ENCODE data around the gene CCDC150.
"Not testable (repeated sequence)": the region's sequence is repeated elsewhere in the genome, so short reads cannot be mapped to it uniquely, and the experiment has no call there.

CCDC150 gene

GRCh38 chr2:196718419-196719109 lies 79.0 kb downstream of the CCDC150 start:
- H3K36me3 ChIP-seq (ENCODE audit: control insufficient read depth, insufficient read depth, low read length, severe bottlenecking) = no peaks in the 10 kb centered on the region
- DNase-seq (ENCODE audit: low read depth) = peak; percentile 25
- H3K9me3 ChIP-seq (ENCODE audit: control insufficient read depth, low read length) = no peaks in the 10 kb centered on the region
- peak overlapping the region; percentile 48 for H3K9ac ChIP-seq (ENCODE audit: low read length)
- H3K4me3 ChIP-seq (ENCODE audit: low read length) = peak overlapping the region; percentile 34
- no peaks in the 10 kb centered on the region for H3K27me3 ChIP-seq (replicated peaks; ENCODE audit: control insufficient read depth, insufficient read depth, low read length)
- H3K4me1 ChIP-seq (ENCODE audit: control insufficient read depth, insufficient read depth, low read length) = peaks cover 16% of the 10 kb centered on the region

- Histone ChIP-seq H3K36me3 (ENCODE audit: control insufficient read depth, insufficient read depth, low read length, severe bottlenecking) (no peaks in the 10 kb centered on the region), H3K9ac (ENCODE audit: low read length) (peak overlapping the region; percentile 48), H3K4me3 (ENCODE audit: low read length) (peak overlapping the region; percentile 34), H3K27me3 (replicated peaks; ENCODE audit: control insufficient read depth, insufficient read depth, low read length) (no peaks in the 10 kb centered on the region), H3K4me1 (ENCODE audit: control insufficient read depth, insufficient read depth, low read length) (peaks cover 16% of the 10 kb centered on the region), H3K9me3 (ENCODE audit: control insufficient read depth, low read length) (no peaks in the 10 kb centered on the region)
- DNase-seq (ENCODE audit: low read depth) = peak; percentile 86
These were observed 79.8 kb downstream of the CCDC150 start for GRCh38 chr2:196719110-196719872.

- H3K9me3 ChIP-seq (ENCODE audit: control insufficient read depth, low read length) = no peaks in the 10 kb centered on the region
- no peak for DNase-seq (ENCODE audit: low read depth)
- H3K36me3 ChIP-seq (ENCODE audit: control insufficient read depth, insufficient read depth, low read length, severe bottlenecking) = no peaks in the 10 kb centered on the region
- H3K27me3 ChIP-seq (replicated peaks; ENCODE audit: control insufficient read depth, insufficient read depth, low read length) = no peaks in the 10 kb centered on the region
- H3K9ac ChIP-seq (ENCODE audit: low read length) = no peak overlapping the region
- H3K4me3 ChIP-seq (ENCODE audit: low read length) = no peak overlapping the region
- H3K4me1 ChIP-seq (ENCODE audit: control insufficient read depth, insufficient read depth, low read length) = peaks cover 10% of the 10 kb centered on the region
These were observed 84.1 kb downstream of the CCDC150 start for GRCh38 chr2:196723571-196723970.

GRCh38 chr2:196725218-196725617 lies 85.7 kb downstream of the CCDC150 start:
- Histone ChIP-seq H3K9me3 (ENCODE audit: control insufficient read depth, low read length) (no peaks in the 10 kb centered on the region), H3K4me3 (ENCODE audit: low read length) (no peak overlapping the region), H3K27me3 (replicated peaks; ENCODE audit: control insufficient read depth, insufficient read depth, low read length) (no peaks in the 10 kb centered on the region), H3K9ac (ENCODE audit: low read length) (no peak overlapping the region), H3K4me1 (ENCODE audit: control insufficient read depth, insufficient read depth, low read length) (no peaks in the 10 kb centered on the region), H3K36me3 (ENCODE audit: control insufficient read depth, insufficient read depth, low read length, severe bottlenecking) (no peaks in the 10 kb centered on the region)
- no peak for DNase-seq (ENCODE audit: low read depth)

GRCh38 chr2:196725882-196726281 lies 86.4 kb downstream of the CCDC150 start:
- Histone ChIP-seq H3K4me3 (ENCODE audit: low read length) (no peak overlapping the region), H3K9me3 (ENCODE audit: control insufficient read depth, low read length) (no peaks in the 10 kb centered on the region), H3K36me3 (ENCODE audit: control insufficient read depth, insufficient read depth, low read length, severe bottlenecking) (no peaks in the 10 kb centered on the region), H3K9ac (ENCODE audit: low read length) (no peak overlapping the region), H3K4me1 (ENCODE audit: control insufficient read depth, insufficient read depth, low read length) (no peaks in the 10 kb centered on the region), H3K27me3 (replicated peaks; ENCODE audit: control insufficient read depth, insufficient read depth, low read length) (no peaks in the 10 kb centered on the region)
- DNase-seq (ENCODE audit: low read depth) = no peak

- no peak for DNase-seq (ENCODE audit: low read depth)
- Histone ChIP-seq H3K4me1 (ENCODE audit: control insufficient read depth, insufficient read depth, low read length) (no peaks in the 10 kb centered on the region), H3K9me3 (ENCODE audit: control insufficient read depth, low read length) (no peaks in the 10 kb centered on the region)
These were observed 89.9 kb downstream of the CCDC150 start for GRCh38 chr2:196729418-196729817.

GRCh38 chr2:196736646-196737045 lies 97.1 kb downstream of the CCDC150 start:
- H3K9me3 ChIP-seq (ENCODE audit: control insufficient read depth, low read length) = peaks cover 14% of the 10 kb centered on the region
- not testable (repeated sequence) for H3K4me3 ChIP-seq (ENCODE audit: low read length)

More at GRCh38 chr2:196729418-196729817, 89.9 kb downstream of the CCDC150 start:
- H3K27me3 ChIP-seq (replicated peaks; ENCODE audit: control insufficient read depth, insufficient read depth, low read length) = no peaks in the 10 kb centered on the region
- no peak overlapping the region for H3K4me3 ChIP-seq (ENCODE audit: low read length)
- H3K36me3 ChIP-seq (ENCODE audit: control insufficient read depth, insufficient read depth, low read length, severe bottlenecking) = no peaks in the 10 kb centered on the region
- H3K9ac ChIP-seq (ENCODE audit: low read length) = no peak overlapping the region

GRCh38 chr2:196737046-196737445 lies 97.5 kb downstream of the CCDC150 start:
- DNase-seq (ENCODE audit: low read depth) = no peak
- H3K9me3 ChIP-seq (ENCODE audit: control insufficient read depth, low read length) = peaks cover 14% of the 10 kb centered on the region
- no peak overlapping the region for H3K9ac ChIP-seq (ENCODE audit: low read length)
- H3K4me1 ChIP-seq (ENCODE audit: control insufficient read depth, insufficient read depth, low read length) = no peaks in the 10 kb centered on the region
- no peak overlapping the region for H3K4me3 ChIP-seq (ENCODE audit: low read length)
- no peaks in the 10 kb centered on the region for H3K27me3 ChIP-seq (replicated peaks; ENCODE audit: control insufficient read depth, insufficient read depth, low read length)
- no peaks in the 10 kb centered on the region for H3K36me3 ChIP-seq (ENCODE audit: control insufficient read depth, insufficient read depth, low read length, severe bottlenecking)

More at GRCh38 chr2:196736646-196737045, 97.1 kb downstream of the CCDC150 start:
- H3K9ac ChIP-seq (ENCODE audit: low read length); H3K36me3 ChIP-seq (ENCODE audit: control insufficient read depth, insufficient read depth, low read length, severe bottlenecking); DNase-seq (ENCODE audit: low read depth); H3K27me3 ChIP-seq (replicated peaks; ENCODE audit: control insufficient read depth, insufficient read depth, low read length); H3K4me1 ChIP-seq (ENCODE audit: control insufficient read depth, insufficient read depth, low read length): not testable (repeated sequence)

- H3K36me3 ChIP-seq (ENCODE audit: control insufficient read depth, insufficient read depth, low read length, severe bottlenecking) = no peaks in the 10 kb centered on the region
- H3K9me3 ChIP-seq (ENCODE audit: control insufficient read depth, low read length) = peaks cover 14% of the 10 kb centered on the region
- no peaks in the 10 kb centered on the region for H3K27me3 ChIP-seq (replicated peaks; ENCODE audit: control insufficient read depth, insufficient read depth, low read length)
- H3K4me3 ChIP-seq (ENCODE audit: low read length) = no peak overlapping the region
- DNase-seq (ENCODE audit: low read depth) = no peak
- no peak overlapping the region for H3K9ac ChIP-seq (ENCODE audit: low read length)
- no peaks in the 10 kb centered on the region for H3K4me1 ChIP-seq (ENCODE audit: control insufficient read depth, insufficient read depth, low read length)
These were observed 99.5 kb downstream of the CCDC150 start for GRCh38 chr2:196739031-196739430.

- no peak overlapping the region for H3K9ac ChIP-seq (ENCODE audit: low read length)
- DNase-seq (ENCODE audit: low read depth) = no peak
These were observed 102.7 kb downstream of the CCDC150 start for GRCh38 chr2:196742216-196742615.

GRCh38 chr2:196742685-196743084 lies 103.2 kb downstream of the CCDC150 start:
- peaks cover 14% of the 10 kb centered on the region for H3K9me3 ChIP-seq (ENCODE audit: control insufficient read depth, low read length)
- H3K27me3 ChIP-seq (replicated peaks; ENCODE audit: control insufficient read depth, insufficient read depth, low read length) = no peaks in the 10 kb centered on the region
- no peak overlapping the region for H3K4me3 ChIP-seq (ENCODE audit: low read length)
- H3K4me1 ChIP-seq (ENCODE audit: control insufficient read depth, insufficient read depth, low read length) = no peaks in the 10 kb centered on the region
- no peak overlapping the region for H3K9ac ChIP-seq (ENCODE audit: low read length)
- no peaks in the 10 kb centered on the region for H3K36me3 ChIP-seq (ENCODE audit: control insufficient read depth, insufficient read depth, low read length, severe bottlenecking)
- DNase-seq (ENCODE audit: low read depth) = no peak

More at GRCh38 chr2:196742216-196742615, 102.7 kb downstream of the CCDC150 start:
- peaks cover 14% of the 10 kb centered on the region for H3K9me3 ChIP-seq (ENCODE audit: control insufficient read depth, low read length)
- H3K27me3 ChIP-seq (replicated peaks; ENCODE audit: control insufficient read depth, insufficient read depth, low read length) = no peaks in the 10 kb centered on the region
- H3K4me3 ChIP-seq (ENCODE audit: low read length) = no peak overlapping the region
- no peaks in the 10 kb centered on the region for H3K4me1 ChIP-seq (ENCODE audit: control insufficient read depth, insufficient read depth, low read length)
- H3K36me3 ChIP-seq (ENCODE audit: control insufficient read depth, insufficient read depth, low read length, severe bottlenecking) = no peaks in the 10 kb centered on the region

Data from adipocyte (in vitro differentiated cells).